Glutamatergic neuron (in vitro differentiated cells): Measurements from ENCODE around the gene ITSN1. TPM values are rescaled to one million over a fixed set of nuclear protein-coding genes. Genes with fewer than 3 reads are reported as not detected.

Source experiments
- DNase-seq: peaks from one replicate; pipeline ENCODE4 v3.0.0; 2022
- H3K27ac Mint-ChIP-seq: one replicate; pipeline ENCODE4 v1.8.0; 2020; ENCODE audit warnings: mild to moderate bottlenecking, mixed read lengths, inconsistent platforms; ENCODE audit not compliant: unreplicated experiment
- H3K27me3 Mint-ChIP-seq: one replicate; pipeline ENCODE4 v1.8.0; 2020; ENCODE audit warnings: mild to moderate bottlenecking, moderate library complexity, mixed read lengths, inconsistent platforms; ENCODE audit not compliant: unreplicated experiment
- H3K36me3 Mint-ChIP-seq: one replicate; pipeline ENCODE4 v1.8.0; 2020; ENCODE audit warnings: mild to moderate bottlenecking, mixed read lengths, inconsistent platforms; ENCODE audit not compliant: unreplicated experiment
- H3K4me1 Mint-ChIP-seq: one replicate; pipeline ENCODE4 v1.8.0; 2020; ENCODE audit warnings: mild to moderate bottlenecking, low read depth, mixed read lengths, inconsistent platforms; ENCODE audit not compliant: unreplicated experiment
- H3K4me3 Mint-ChIP-seq: one replicate; pipeline ENCODE4 v1.8.0; 2020; ENCODE audit warnings: mild to moderate bottlenecking, mixed read lengths, inconsistent platforms; ENCODE audit not compliant: unreplicated experiment
- H3K9me3 Mint-ChIP-seq: one replicate; pipeline ENCODE4 v1.8.0; 2020; ENCODE audit warnings: mild to moderate bottlenecking, moderate library complexity, mixed read lengths, inconsistent platforms; ENCODE audit not compliant: unreplicated experiment
- total RNA-seq: library from RNA; stranded (reverse); fragmentation: NEBNext Ultra II Directional; extraction: Animal tissue kit (Norgen Biotek cat#: 25700); gene quantifications from one replicate; pipeline ENCODE4 v1.2.1, GENCODE V29; 2021; ENCODE audit not compliant: unreplicated experiment
- TF ChIP-seq, protein P1 (sequence below): fragments of 200-600 bp; sonication (generic); IDR thresholded peaks from one replicate; pipeline ENCODE4 v1.5.0; 2021; ENCODE audit not compliant: partially characterized antibody, unreplicated experiment

ITSN1 gene
- total RNA-seq, 1 donor from 2014 or later = 89.1 TPM

DNA sequence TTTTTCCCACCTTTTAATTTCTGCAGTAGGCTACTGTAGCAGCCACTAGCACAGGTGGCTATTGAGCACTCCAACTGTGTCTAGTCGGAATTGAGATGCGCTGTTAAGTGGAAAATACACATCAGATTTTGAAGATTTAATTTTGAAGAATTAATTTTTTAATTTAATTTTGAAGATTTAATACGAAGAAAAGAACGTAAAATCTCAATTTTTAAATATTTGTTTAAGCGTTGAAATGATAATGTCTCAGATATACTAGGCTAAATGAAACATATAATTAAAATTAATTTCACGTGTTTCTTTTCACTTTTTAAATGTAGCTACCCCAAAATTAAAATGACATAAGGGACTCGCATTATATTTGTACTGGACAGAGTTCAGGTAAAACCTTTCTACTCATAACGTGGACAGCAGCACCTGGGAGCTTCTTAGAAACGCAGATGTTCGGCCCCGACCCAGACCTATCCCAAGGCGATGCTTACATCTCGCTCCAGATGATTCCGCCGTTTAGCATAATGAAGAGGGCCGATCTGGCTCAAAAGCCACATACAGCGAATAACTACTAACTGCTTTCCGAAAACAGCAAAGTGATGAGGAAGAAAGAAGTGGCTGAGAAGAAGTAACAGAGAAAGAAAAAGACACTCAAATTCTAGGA lies 1.5 kb upstream of the ITSN1 start:
- Mint-ChIP-seq H3K9me3 (peaks cover 10% of the 10 kb centered on the region), H3K27me3 (peaks cover 3% of the 10 kb centered on the region), H3K27ac (peak overlapping the region; percentile 94), H3K4me3 (peak overlapping the region; percentile 94), H3K36me3 (no peaks in the 10 kb centered on the region), H3K4me1 (peaks cover 10% of the 10 kb centered on the region)
- DNase-seq = peak; percentile 39
- TF ChIP-seq, protein P1, sequence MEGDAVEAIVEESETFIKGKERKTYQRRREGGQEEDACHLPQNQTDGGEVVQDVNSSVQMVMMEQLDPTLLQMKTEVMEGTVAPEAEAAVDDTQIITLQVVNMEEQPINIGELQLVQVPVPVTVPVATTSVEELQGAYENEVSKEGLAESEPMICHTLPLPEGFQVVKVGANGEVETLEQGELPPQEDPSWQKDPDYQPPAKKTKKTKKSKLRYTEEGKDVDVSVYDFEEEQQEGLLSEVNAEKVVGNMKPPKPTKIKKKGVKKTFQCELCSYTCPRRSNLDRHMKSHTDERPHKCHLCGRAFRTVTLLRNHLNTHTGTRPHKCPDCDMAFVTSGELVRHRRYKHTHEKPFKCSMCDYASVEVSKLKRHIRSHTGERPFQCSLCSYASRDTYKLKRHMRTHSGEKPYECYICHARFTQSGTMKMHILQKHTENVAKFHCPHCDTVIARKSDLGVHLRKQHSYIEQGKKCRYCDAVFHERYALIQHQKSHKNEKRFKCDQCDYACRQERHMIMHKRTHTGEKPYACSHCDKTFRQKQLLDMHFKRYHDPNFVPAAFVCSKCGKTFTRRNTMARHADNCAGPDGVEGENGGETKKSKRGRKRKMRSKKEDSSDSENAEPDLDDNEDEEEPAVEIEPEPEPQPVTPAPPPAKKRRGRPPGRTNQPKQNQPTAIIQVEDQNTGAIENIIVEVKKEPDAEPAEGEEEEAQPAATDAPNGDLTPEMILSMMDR = no peak

DNA sequence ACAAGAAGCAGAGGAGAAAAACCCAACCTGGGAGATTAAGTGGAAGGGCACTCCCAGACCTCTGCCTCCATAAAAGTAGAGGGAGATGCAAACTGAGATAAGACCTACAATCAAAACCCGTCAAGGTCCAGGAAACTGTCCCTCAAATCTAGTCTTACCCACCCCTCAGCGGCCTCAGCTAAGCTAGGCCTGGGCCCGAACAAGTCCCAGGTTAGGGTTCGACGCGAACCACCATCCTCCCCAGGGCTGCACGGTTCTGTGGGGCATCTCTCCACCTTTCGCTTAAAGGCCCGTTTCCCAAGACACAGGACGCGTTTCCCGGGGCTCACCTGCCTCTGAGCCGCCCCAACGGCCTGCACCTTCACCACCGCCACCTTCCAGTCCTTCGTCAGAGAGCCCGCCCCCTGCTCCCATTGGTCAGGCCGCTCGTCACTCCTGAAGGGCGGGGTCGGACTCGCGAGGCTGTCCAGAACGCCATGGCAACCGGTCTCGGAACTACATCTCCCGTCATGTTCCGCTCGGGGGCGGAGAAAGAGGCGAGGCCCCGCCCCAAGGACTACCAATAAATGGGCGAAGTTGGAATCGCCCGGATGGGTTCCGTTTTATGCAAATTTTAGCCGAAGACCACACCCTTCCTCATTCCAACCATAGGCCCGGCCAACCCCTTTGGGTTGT lies 812 bp upstream of the ITSN1 start, which contains the start of gene CRYZL1:
Gene CRYZL1 (minus strand): TSS at position 390 of the 675 bp plus-strand sequence. CDS start 10,190 bp downstream, outside the sequence.
- Mint-ChIP-seq H3K4me1 (peaks cover 10% of the 10 kb centered on the region), H3K27me3 (peaks cover 3% of the 10 kb centered on the region), H3K4me3 (peak within 1 kb of the TSS; percentile 94), H3K36me3 (no peaks in the 10 kb centered on the region), H3K27ac (peak within 1 kb of the TSS; percentile 94), H3K9me3 (peaks cover 10% of the 10 kb centered on the region)
- peak; percentile 100 for DNase-seq
- TF ChIP-seq, protein P1 = no peak

DNA sequence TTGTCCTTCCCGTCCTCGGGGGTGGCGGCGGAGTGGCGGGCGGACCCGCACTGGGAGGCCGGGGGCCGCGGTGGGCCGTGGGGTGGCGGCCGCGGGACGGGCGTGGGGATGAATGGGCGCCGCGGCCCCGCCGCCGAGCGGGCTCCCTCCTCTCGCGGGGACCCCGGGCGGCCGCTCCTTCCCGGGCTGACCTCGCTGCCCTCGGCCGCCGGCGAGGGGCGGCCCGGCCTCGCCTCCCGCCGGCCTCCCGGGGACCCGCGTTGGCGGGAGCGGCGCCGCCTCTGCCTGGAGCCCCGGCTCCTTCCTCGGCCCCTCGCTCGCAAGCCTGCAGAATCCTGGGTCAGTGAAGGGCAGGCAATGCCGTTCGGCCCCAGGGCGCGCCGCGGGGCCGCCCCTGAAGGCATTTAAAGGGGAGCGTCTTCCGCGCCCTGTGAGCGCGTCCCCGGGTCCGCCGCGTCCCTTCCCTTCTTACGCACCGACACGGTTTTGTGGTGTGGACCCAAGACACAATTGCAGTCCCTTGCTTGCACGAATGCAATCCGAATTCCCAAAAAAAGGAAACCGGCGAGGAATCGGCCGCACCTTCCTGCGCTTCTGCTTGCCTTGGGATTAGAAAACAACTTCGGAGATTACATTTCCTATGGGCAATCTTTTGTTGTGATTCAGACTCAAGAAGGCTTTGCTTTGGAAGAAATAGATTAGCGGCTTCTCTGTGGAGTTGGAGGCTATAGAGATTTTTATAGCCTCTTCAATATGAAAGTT lies 776 bp downstream of the ITSN1 start:
- peaks cover 10% of the 10 kb centered on the region for H3K4me1 Mint-ChIP-seq

DNA sequence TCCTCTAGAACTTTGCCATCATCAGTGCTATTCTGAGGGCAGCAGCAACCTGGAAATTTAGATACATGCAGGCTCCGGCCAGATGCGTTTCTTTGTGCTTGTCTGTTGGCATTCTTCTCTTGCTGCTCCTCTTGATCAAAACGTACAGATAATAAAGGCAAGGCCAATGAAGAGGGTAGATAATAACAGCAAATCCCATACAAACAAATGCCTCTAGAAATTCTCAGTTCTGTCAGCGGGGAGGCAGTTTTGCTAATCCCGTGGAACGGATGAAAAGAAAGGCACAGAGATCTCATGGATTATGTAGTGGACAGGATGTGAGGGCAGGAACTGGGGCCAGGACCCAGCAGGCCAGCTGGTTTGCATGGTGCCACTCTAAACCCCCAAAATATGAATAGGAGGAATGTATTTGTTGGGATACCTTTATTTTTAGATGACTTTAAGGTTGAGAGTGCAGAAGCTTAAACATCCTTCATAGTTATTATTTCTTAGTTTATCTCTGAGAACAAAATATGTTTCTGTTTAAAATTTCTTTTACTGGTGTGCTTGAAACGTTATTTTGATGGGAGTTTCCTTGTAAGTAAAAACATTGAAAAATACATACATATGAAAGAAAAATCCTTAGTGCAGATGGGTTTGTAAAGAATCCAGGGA lies 1.5 kb downstream of the ITSN1 start:
- no peak for DNase-seq
- Mint-ChIP-seq H3K36me3 (no peaks in the 10 kb centered on the region), H3K4me1 (peaks cover 10% of the 10 kb centered on the region), H3K9me3 (peaks cover 10% of the 10 kb centered on the region), H3K27ac (peak overlapping the region; percentile 95), H3K27me3 (peaks cover 4% of the 10 kb centered on the region), H3K4me3 (peak overlapping the region; percentile 97)
- TF ChIP-seq, protein P1 = no peak

More for the DNA sequence above, 776 bp downstream of the ITSN1 start:
- Mint-ChIP-seq H3K27me3 (peaks cover 3% of the 10 kb centered on the region), H3K9me3 (peaks cover 10% of the 10 kb centered on the region), H3K27ac (peak overlapping the region; percentile 95), H3K36me3 (no peaks in the 10 kb centered on the region), H3K4me3 (peak overlapping the region; percentile 97)
- TF ChIP-seq, protein P1 = no peak
- peak; percentile 66 for DNase-seq
